Ovary (tissue), 3 donors: ENCODE measurements around the gene ANXA8L1.
"Not testable (repeated sequence)": the region's sequence is repeated elsewhere in the genome, so short reads cannot be mapped to it uniquely, and the experiment has no call there.

ENCODE experiments used
- POLR2A ChIP-seq: fragments of 450-650 bp; IDR thresholded peaks from one replicate; pipeline ENCODE4 v1.6.1; 2017; ENCODE audit warnings: antibody characterized with exemption, mild to moderate bottlenecking, moderate library complexity
- TF ChIP-seq, protein P1 (sequence below), 3 donors: fragments of 450-650 bp in 2 of 3; fragments of 200-600 bp in 1 of 3; IDR thresholded peaks; one replicate each; pipeline versions ENCODE4 v1.5.1 to v1.8.0; 2016 to 2022; ENCODE audit warnings: antibody characterized with exemption in 3 of 3, mild to moderate bottlenecking in 1 of 3
- donor health status: DM: no; HTN: no; CAD: no.

DNA sequence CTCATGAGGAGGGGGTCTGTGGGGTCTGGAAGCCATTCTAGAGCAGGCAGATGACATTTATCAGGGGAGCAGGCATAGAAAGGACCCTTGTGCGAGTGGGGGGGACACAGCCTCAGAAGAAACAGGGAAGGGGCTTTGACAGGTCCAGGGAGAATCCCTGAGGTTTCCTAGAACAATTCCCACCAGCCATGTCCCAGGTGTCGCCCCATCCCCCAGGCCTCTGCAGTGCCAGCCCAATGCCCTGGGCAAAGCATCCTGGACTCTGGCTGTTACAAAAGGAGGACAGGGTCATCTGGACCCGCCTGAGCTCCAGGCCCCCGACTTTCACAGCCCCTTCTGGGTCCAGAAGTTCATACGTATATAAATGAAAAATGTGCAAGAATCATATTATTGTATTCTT, 8.4 kb upstream of the ANXA8L1 start:
- TF ChIP-seq, protein P1, sequence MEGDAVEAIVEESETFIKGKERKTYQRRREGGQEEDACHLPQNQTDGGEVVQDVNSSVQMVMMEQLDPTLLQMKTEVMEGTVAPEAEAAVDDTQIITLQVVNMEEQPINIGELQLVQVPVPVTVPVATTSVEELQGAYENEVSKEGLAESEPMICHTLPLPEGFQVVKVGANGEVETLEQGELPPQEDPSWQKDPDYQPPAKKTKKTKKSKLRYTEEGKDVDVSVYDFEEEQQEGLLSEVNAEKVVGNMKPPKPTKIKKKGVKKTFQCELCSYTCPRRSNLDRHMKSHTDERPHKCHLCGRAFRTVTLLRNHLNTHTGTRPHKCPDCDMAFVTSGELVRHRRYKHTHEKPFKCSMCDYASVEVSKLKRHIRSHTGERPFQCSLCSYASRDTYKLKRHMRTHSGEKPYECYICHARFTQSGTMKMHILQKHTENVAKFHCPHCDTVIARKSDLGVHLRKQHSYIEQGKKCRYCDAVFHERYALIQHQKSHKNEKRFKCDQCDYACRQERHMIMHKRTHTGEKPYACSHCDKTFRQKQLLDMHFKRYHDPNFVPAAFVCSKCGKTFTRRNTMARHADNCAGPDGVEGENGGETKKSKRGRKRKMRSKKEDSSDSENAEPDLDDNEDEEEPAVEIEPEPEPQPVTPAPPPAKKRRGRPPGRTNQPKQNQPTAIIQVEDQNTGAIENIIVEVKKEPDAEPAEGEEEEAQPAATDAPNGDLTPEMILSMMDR (IDR thresholded peaks at IDR 0.05) = not testable (repeated sequence)
- not testable (repeated sequence) for TF ChIP-seq POLR2A
